SK-N-SH (cell line): ENCODE data around the gene FAM222B. TPM values are rescaled to one million over a fixed set of nuclear protein-coding genes. Genes with fewer than 3 reads are reported as not detected.
"Not testable (repeated sequence)": the region's sequence is repeated elsewhere in the genome, so short reads cannot be mapped to it uniquely, and the experiment has no call there.

Experiments
- CTCF ChIA-PET: fragments of 300-600, 350-600 bp; formaldehyde crosslinking; extraction: SDS; loops from one replicate; lab custom pipeline; 2021; lab: Yijun Ruan, JAX
- POLR2A ChIA-PET: fragments of 350-600 bp; sonication (Branson Sonifier 250); formaldehyde crosslinking; extraction: SDS; loops from one replicate; lab custom pipeline; 2020; ENCODE audit warnings: antibody characterized with exemption, inconsistent platforms; lab: Yijun Ruan, JAX
- DNase-seq: peaks from one replicate; pipeline ENCODE4 v3.0.0; 2012
- H2AFZ ChIP-seq: fragments of 200-600 bp; sonication (generic); 2 replicates; pipeline ENCODE4 v1.8.1; 2016; ENCODE audit warnings: antibody characterized with exemption, mild to moderate bottlenecking, low read depth
- H3F3A ChIP-seq: fragments of 200-600 bp; sonication (generic); replicated peaks from 2 replicates; pipeline ENCODE3; 2016; ENCODE audit warnings: antibody characterized with exemption, mild to moderate bottlenecking; ENCODE audit not compliant: insufficient read depth
- H3K27ac ChIP-seq, 2 experiments: fragments of 200-500 bp in 1 of 2; fragments of 200-600 bp in 1 of 2; sonication (Bioruptor generic) in 1 of 2; sonication (generic), shearing (Covaris generic) in 1 of 2; 2 replicates each; pipeline versions ENCODE4 v1.5.1 to v1.6.1; 2014 to 2016; ENCODE audit warnings: low read depth in 2 of 2, inconsistent platforms in 1 of 2, low read length in 1 of 2, mild to moderate bottlenecking in 1 of 2, mixed read lengths in 1 of 2
- H3K27me3 ChIP-seq: fragments of 200-600 bp; sonication (generic), shearing (Covaris generic); 2 replicates; pipeline ENCODE4 v1.6.1; 2016; ENCODE audit warnings: mixed run types; ENCODE audit not compliant: insufficient read depth
- H3K36me3 ChIP-seq, 2 experiments: fragments of 200-500 bp in 1 of 2; fragments of 200-600 bp in 1 of 2; sonication (Bioruptor generic) in 1 of 2; sonication (generic) in 1 of 2; replicated peaks in 1 of 2; 2 replicates each; pipeline versions ENCODE3 to v1.5.1; 2014 to 2016; ENCODE audit warnings: low read length in 1 of 2, mild to moderate bottlenecking in 1 of 2; ENCODE audit not compliant: insufficient read depth in 2 of 2, control insufficient read depth in 1 of 2
- H3K4me1 ChIP-seq, 2 experiments: fragments of 200-500 bp in 1 of 2; fragments of 200-600 bp in 1 of 2; sonication (Bioruptor generic) in 1 of 2; sonication (generic), shearing (Covaris generic) in 1 of 2; 2 replicates each; pipeline versions ENCODE4 v1.5.1 to v1.6.1; 2014 to 2016; ENCODE audit warnings: low read depth in 1 of 2, low read length in 1 of 2, mixed run types in 1 of 2; ENCODE audit not compliant: insufficient read depth in 2 of 2, control insufficient read depth in 1 of 2
- H3K4me2 ChIP-seq: fragments of 200-600 bp; sonication (generic), shearing (Covaris generic); 2 replicates; pipeline ENCODE4 v1.6.1; 2017; ENCODE audit warnings: mixed run types
- H3K4me3 ChIP-seq, 2 experiments: fragments of 200-500 bp in 1 of 2; fragments of 200-600 bp in 1 of 2; sonication (Bioruptor generic) in 1 of 2; sonication (generic), shearing (Covaris generic) in 1 of 2; 2 replicates each; pipeline versions ENCODE4 v1.5.1 to v1.8.1; 2014 to 2016; ENCODE audit warnings: low read depth in 2 of 2, inconsistent platforms in 1 of 2, low read length in 1 of 2, mild to moderate bottlenecking in 1 of 2, mixed read lengths in 1 of 2, moderate library complexity in 1 of 2
- H3K79me2 ChIP-seq: fragments of 200-600 bp; sonication (generic); 2 replicates; pipeline ENCODE4 v1.8.1; 2017; ENCODE audit warnings: mild to moderate bottlenecking; ENCODE audit not compliant: insufficient read depth
- H3K9ac ChIP-seq: fragments of 200-600 bp; sonication (generic); 2 replicates; pipeline ENCODE4 v1.6.1; 2017; ENCODE audit warnings: mixed run types
- H3K9me2 ChIP-seq: fragments of 200-600 bp; sonication (generic); 2 replicates; pipeline ENCODE4 v1.6.1; 2017; ENCODE audit warnings: mixed run types
- H3K9me3 ChIP-seq: fragments of 200-600 bp; sonication (generic); 2 replicates; pipeline ENCODE4 v1.6.1; 2017; ENCODE audit warnings: mixed run types, mild to moderate bottlenecking, moderate library complexity
- H4K20me1 ChIP-seq: fragments of 200-600 bp; sonication (generic); 2 replicates; pipeline ENCODE4 v1.6.1; 2017; ENCODE audit warnings: mild to moderate bottlenecking, mixed run types; ENCODE audit not compliant: insufficient read depth
- ELF1 ChIP-seq: IDR thresholded peaks from 2 replicates; pipeline ENCODE4 v1.4.0; 2012
- EZH2phosphoT487 ChIP-seq: fragments of 200-600 bp; sonication (generic); IDR thresholded peaks from 2 replicates; pipeline ENCODE4 v1.6.1; 2017; ENCODE audit warnings: low read depth, mixed run types, mild to moderate bottlenecking, antibody characterized with exemption, moderate library complexity, borderline replicate concordance
- FOSL2 ChIP-seq: IDR thresholded peaks from 2 replicates; pipeline ENCODE4 v1.4.0; 2012; ENCODE audit warnings: low read depth, mild to moderate bottlenecking, moderate library complexity, borderline replicate concordance
- FOXJ3 ChIP-seq: sonication (generic); formaldehyde crosslinking; IDR thresholded peaks from 2 replicates; pipeline ENCODE4 v1.5.1; 2020; ENCODE audit warnings: mild to moderate bottlenecking, missing genetic modification reagents
- FOXM1 ChIP-seq: IDR thresholded peaks from 2 replicates; pipeline ENCODE4 v1.4.0; 2012; ENCODE audit warnings: low read depth, mild to moderate bottlenecking
- MXI1 ChIP-seq: IDR thresholded peaks from 2 replicates; pipeline ENCODE4 v1.6.1; 2012; ENCODE audit warnings: mild to moderate bottlenecking, low read depth, low read length, improper control_type of control experiment
- REST ChIP-seq: IDR thresholded peaks from 2 replicates; pipeline ENCODE4 v1.6.1; 2012; ENCODE audit warnings: mild to moderate bottlenecking, low read depth, low read length, moderate library complexity
- RXRA ChIP-seq: IDR thresholded peaks from 2 replicates; pipeline ENCODE4 v1.4.0; 2012; ENCODE audit warnings: low read depth, mild to moderate bottlenecking, borderline replicate concordance
- SIN3A ChIP-seq: IDR thresholded peaks from 2 replicates; pipeline ENCODE4 v1.6.1; 2012; ENCODE audit warnings: low read depth, mild to moderate bottlenecking, low read length, moderate library complexity, borderline replicate concordance
- TAF1 ChIP-seq: IDR thresholded peaks from 2 replicates; pipeline ENCODE4 v1.6.1; 2012; ENCODE audit warnings: low read depth, mild to moderate bottlenecking, low read length, moderate library complexity, borderline replicate concordance
- ZBTB33 ChIP-seq: IDR thresholded peaks from 2 replicates; pipeline ENCODE4 v1.4.0; 2012; ENCODE audit warnings: low read depth, borderline replicate concordance
- WGBS: methylation state at CpG from one replicate; pipeline ENCODE4 v1.1.6; 2017; ENCODE audit warnings: low lambda C conversion rate; 5-methylcytosine and 5-hydroxymethylcytosine counted together
- polyA plus RNA-seq, 3 experiments: library from polyadenylated mRNA; depleted of rRNA; stranded (reverse); fragments of >200 nt; gene quantifications; 2 replicates each; pipeline ENCODE4 v1.2.3, GENCODE V29; 2012
- TF ChIP-seq, protein P1 (sequence below): IDR thresholded peaks from 2 replicates; pipeline ENCODE4 v1.4.0; 2012; ENCODE audit warnings: low read depth, borderline replicate concordance
- TF ChIP-seq, protein P2 (sequence below): IDR thresholded peaks from 2 replicates; pipeline ENCODE4 v1.4.0; 2012; ENCODE audit warnings: low read depth
- TF ChIP-seq, protein P3 (sequence below): fragments of 200-600 bp; sonication (generic); IDR thresholded peaks from 2 replicates; pipeline ENCODE4 v1.6.1; 2017; ENCODE audit warnings: antibody characterized with exemption, mild to moderate bottlenecking, moderate library complexity
- TF ChIP-seq, protein P4 (sequence below): IDR thresholded peaks from 2 replicates; pipeline ENCODE4; 2012

FAM222B gene
- polyA plus RNA-seq, 1 of the 3 experiments (the other 2 are of a cell fraction), result 9.0 TPM

DNA sequence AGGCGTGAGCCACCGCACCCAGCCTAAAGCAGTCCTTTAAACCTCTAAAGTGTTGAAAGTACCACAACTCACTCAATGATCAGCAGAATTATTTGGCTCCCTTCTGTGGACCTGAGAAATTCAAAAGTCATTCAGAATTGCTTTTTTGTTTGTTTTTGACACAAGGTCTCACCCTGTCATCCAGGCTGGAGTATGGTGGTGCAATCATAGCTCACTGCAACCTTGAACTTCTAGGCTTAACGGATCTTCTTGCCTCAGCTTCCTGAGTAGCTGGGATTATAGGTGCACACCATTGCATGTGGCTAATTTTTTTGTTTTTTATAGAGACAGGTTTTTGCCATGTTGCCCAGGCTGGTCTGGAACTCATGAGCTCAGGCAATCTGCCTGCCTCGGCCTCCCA lies 54.5 kb downstream of the FAM222B start (continued):
- TF ChIP-seq FOXJ3 (CRISPR knock-in tag) (no peak), FOSL2 (no peak), FOXM1 (no peak), REST (no peak), SIN3A (no peak)
- TF ChIP-seq, protein P1, sequence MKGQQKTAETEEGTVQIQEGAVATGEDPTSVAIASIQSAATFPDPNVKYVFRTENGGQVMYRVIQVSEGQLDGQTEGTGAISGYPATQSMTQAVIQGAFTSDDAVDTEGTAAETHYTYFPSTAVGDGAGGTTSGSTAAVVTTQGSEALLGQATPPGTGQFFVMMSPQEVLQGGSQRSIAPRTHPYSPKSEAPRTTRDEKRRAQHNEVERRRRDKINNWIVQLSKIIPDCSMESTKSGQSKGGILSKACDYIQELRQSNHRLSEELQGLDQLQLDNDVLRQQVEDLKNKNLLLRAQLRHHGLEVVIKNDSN, result no peak
- TF ChIP-seq, protein P2, sequence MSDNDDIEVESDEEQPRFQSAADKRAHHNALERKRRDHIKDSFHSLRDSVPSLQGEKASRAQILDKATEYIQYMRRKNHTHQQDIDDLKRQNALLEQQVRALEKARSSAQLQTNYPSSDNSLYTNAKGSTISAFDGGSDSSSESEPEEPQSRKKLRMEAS, result no peak
- TF ChIP-seq, protein P3, sequence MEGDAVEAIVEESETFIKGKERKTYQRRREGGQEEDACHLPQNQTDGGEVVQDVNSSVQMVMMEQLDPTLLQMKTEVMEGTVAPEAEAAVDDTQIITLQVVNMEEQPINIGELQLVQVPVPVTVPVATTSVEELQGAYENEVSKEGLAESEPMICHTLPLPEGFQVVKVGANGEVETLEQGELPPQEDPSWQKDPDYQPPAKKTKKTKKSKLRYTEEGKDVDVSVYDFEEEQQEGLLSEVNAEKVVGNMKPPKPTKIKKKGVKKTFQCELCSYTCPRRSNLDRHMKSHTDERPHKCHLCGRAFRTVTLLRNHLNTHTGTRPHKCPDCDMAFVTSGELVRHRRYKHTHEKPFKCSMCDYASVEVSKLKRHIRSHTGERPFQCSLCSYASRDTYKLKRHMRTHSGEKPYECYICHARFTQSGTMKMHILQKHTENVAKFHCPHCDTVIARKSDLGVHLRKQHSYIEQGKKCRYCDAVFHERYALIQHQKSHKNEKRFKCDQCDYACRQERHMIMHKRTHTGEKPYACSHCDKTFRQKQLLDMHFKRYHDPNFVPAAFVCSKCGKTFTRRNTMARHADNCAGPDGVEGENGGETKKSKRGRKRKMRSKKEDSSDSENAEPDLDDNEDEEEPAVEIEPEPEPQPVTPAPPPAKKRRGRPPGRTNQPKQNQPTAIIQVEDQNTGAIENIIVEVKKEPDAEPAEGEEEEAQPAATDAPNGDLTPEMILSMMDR, result no peak
- TF ChIP-seq, all 33 proteins: peak for 0

DNA sequence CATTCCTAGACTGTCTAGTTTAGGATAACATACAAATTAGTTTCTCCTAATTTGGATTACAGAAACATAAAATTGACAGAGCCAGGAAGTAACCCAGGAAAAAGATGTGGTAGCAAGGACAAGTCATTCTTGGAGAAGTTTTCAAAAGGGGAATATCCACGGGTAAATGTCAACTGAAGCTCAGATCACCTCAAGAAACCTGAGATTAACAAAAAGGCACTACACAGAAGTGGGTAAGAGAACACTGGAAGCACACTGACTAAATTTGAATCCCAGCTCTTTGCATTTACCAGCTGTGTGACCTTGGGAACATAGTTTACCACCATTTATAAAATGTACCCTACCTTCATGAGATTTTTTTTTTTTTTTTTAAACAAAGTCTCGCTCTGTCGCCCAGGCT lies 59.4 kb downstream of the FAM222B start:
- no peak overlapping the region for H3K4me3 ChIP-seq
- no peaks in the 10 kb centered on the region for H3K27me3 ChIP-seq
- no peaks in the 10 kb centered on the region for H3K4me1 ChIP-seq
- TF ChIP-seq RXRA, result no peak
- TF ChIP-seq, protein P4, sequence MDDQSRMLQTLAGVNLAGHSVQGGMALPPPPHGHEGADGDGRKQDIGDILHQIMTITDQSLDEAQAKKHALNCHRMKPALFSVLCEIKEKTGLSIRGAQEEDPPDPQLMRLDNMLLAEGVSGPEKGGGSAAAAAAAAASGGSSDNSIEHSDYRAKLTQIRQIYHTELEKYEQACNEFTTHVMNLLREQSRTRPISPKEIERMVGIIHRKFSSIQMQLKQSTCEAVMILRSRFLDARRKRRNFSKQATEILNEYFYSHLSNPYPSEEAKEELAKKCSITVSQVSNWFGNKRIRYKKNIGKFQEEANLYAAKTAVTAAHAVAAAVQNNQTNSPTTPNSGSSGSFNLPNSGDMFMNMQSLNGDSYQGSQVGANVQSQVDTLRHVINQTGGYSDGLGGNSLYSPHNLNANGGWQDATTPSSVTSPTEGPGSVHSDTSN, result no peak
- TF ChIP-seq ZBTB33, result no peak
- TF ChIP-seq ELF1, result no peak
- no peak for TF ChIP-seq EZH2phosphoT487
- no peak for TF ChIP-seq MXI1
- no peak for TF ChIP-seq TAF1
- no peak for DNase-seq
- no peaks in the 10 kb centered on the region for H3K9me3 ChIP-seq
- 78% methylated on average over 3 of the region's 3 CpGs for WGBS
- H3K36me3 ChIP-seq, result peaks cover 0 to 13% of the 10 kb centered on the region in 2 experiments
- H3K4me2 ChIP-seq, result no peak overlapping the region
- H2AFZ ChIP-seq, result no peak overlapping the region
- 0 out of 2 replicates have a peak, but pooled peaks cover 5% of the 10 kb centered on the region for H4K20me1 ChIP-seq
- H3K9ac ChIP-seq, result no peak overlapping the region
- H3K79me2 ChIP-seq, result peaks cover 54% of the 10 kb centered on the region
- CTCF ChIA-PET, result interaction anchor here (1.3 to 12.6 kb wide), 2 partner anchors 19 to 56 kb away, joined by 3 to 64 read pairs; no protein-coding TSS in a partner anchor
- H3K9me2 ChIP-seq, result no peaks in the 10 kb centered on the region
- POLR2A ChIA-PET, result no interaction called here
- H3K27ac ChIP-seq, result no peak overlapping the region
- H3F3A ChIP-seq, result no peaks in the 10 kb centered on the region

DNA sequence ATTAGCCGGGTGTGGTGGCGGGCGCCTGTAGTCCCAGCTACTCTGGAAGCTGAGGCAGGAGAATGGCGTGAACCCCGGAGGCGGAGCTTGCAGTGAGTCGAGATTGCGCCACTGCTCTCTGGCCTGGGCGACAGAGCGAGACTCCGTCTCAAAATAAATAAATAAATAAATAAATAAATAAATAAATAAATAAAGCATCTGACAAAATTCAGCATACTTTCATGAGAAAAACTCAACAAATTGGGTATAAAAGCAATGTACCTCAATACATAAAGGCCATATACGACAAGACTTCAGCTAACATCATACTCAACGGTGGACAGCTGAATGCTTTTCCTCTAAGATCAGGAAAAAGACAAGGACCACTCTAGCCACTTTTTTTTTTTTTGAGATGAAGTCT lies 63.0 kb downstream of the FAM222B start:
- H3K4me3 ChIP-seq, H3K4me2 ChIP-seq, H3K9me2 ChIP-seq, H3K9ac ChIP-seq, H3K4me1 ChIP-seq, H3K27me3 ChIP-seq, H2AFZ ChIP-seq, H3F3A ChIP-seq, H3K27ac ChIP-seq, DNase-seq, H3K9me3 ChIP-seq, POLR2A ChIA-PET: not testable (repeated sequence)
- 94% methylated on average over 13 of the region's 13 CpGs for WGBS
- Histone ChIP-seq H4K20me1 (peaks cover 17% of the 10 kb centered on the region; the same call in 1 of the 2 replicates), H3K36me3 (peaks cover 0 to 15% of the 10 kb centered on the region in 2 experiments), H3K79me2 (peaks cover 78% of the 10 kb centered on the region)
- CTCF ChIA-PET, result interaction anchor here (12.6 kb wide), 1 partner anchor 15 kb away, joined by 64 read pairs; no protein-coding TSS in a partner anchor
